ENCODE measurements around the gene QSOX2.

- TF ChIP-seq POLR2AphosphoS5 (IDR thresholded peaks at IDR 0.05; ENCODE audit: low read depth, low read length) (no peak), POLR2A (IDR thresholded peaks at IDR 0.05; ENCODE audit: low read depth, low read length) (no peak)
Observed at GRCh38 chr9:136186386-136186785, 59.2 kb downstream of the QSOX2 start.
